ENCODE results near the gene LMAN2L.

The LMAN2L gene

DNA sequence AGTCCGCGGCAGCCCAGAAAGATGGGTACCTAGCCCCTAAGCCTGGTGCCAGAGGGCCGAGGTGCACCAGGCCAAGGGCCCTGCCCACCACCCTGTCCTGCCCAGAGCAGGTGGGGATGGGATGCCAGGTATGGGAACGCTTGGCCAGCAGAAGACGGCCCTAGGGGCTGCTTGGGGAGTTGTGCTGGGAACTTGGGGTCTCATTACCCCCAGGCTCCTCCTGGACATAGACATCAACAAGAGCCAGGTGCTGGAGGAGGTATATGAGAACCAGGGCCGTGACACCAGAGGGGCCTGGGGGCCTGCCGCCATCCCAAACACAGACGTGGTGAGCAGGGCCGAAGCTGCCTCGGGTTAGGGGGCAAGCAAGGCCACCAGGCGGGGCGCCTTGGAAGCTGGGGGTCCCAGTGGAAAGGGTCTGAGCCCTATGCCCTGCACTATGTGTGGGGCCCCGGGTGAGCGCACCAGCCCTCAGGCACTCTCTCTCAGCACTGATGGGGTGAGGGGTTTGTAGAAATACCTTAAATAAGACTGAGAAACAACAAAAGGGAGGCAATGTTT is 50.4 kb downstream of the LMAN2L start:
- no peaks in the 10 kb centered on the region for H3K9me2 ChIP-seq (replicated peaks; ENCODE audit: control insufficient read depth, low read length)
- no peaks in the 10 kb centered on the region for H3K9me3 ChIP-seq (ENCODE audit: control insufficient read depth, insufficient read depth, low read length)
- H4K20me1 ChIP-seq (ENCODE audit: control insufficient read depth, insufficient read depth, low read depth, low read length): no peaks in the 10 kb centered on the region
- no peaks in the 10 kb centered on the region for H3K79me2 ChIP-seq (ENCODE audit: control insufficient read depth, low read length)
- H3K36me3 ChIP-seq (ENCODE audit: control insufficient read depth, low read length): no peaks in the 10 kb centered on the region
- TF ChIP-seq, protein P1, sequence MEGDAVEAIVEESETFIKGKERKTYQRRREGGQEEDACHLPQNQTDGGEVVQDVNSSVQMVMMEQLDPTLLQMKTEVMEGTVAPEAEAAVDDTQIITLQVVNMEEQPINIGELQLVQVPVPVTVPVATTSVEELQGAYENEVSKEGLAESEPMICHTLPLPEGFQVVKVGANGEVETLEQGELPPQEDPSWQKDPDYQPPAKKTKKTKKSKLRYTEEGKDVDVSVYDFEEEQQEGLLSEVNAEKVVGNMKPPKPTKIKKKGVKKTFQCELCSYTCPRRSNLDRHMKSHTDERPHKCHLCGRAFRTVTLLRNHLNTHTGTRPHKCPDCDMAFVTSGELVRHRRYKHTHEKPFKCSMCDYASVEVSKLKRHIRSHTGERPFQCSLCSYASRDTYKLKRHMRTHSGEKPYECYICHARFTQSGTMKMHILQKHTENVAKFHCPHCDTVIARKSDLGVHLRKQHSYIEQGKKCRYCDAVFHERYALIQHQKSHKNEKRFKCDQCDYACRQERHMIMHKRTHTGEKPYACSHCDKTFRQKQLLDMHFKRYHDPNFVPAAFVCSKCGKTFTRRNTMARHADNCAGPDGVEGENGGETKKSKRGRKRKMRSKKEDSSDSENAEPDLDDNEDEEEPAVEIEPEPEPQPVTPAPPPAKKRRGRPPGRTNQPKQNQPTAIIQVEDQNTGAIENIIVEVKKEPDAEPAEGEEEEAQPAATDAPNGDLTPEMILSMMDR (IDR thresholded peaks at IDR 0.05; ENCODE audit: low read depth, low read length, poor library complexity, severe bottlenecking): no peak
- TF ChIP-seq EZH2phosphoT487 (IDR thresholded peaks at IDR 0.05; ENCODE audit: borderline replicate concordance, low read length): no peak
- H3K4me2 ChIP-seq (ENCODE audit: low read length): no peak overlapping the region
- no peak overlapping the region for H3K4me3 ChIP-seq (ENCODE audit: low read length)
- no peaks in the 10 kb centered on the region; the same call in 1 of the 2 replicates for H3K27me3 ChIP-seq (ENCODE audit: control insufficient read depth, low read length)
- no peak overlapping the region for H3K27ac ChIP-seq (ENCODE audit: low read depth, low read length)
- H3F3A ChIP-seq (ENCODE audit: control insufficient read depth, insufficient read depth): no peaks in the 10 kb centered on the region
- H3K4me1 ChIP-seq (ENCODE audit: control insufficient read depth, low read length): no peaks in the 10 kb centered on the region

DNA sequence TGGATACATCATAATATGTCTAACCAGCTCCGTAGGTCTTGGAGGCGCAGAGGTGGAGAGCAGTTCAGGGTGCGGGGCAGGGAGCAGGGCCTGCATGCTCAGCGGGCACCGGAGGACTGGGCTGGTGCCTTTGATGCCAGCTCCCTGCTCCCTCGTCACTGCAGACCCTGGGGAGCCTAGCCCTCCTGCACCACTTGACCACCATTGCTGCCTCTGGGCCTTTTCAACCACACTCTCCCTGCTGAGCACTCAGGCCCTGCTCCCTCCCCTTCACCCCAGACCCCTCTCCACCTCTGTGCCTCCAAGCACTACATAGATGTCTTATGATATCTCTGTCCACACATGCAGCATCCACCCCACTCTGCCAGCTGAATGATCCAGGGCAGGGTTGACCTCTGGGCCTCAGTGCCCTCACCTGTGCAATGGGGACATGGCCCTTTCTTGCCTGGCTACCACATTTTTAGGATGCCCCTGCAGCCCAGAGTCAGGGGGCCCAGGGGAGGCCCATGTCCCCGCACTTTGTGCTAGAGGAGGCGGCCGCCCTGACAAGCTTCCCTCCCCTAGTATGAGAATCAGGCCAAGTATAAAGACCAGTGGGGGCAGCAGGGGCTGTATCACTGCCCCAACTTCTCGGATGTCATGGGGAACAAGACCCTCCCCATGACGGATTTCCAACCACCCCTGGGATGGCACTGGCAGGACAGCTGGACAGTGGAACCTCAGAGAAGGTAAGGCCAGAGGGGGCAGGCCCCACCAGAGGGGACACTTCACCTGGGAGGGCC is 51.0 kb downstream of the LMAN2L start:
- TF ChIP-seq EZH2phosphoT487 (IDR thresholded peaks at IDR 0.05; ENCODE audit: borderline replicate concordance, low read length): no peak
- TF ChIP-seq, protein P1 (IDR thresholded peaks at IDR 0.05; ENCODE audit: low read depth, low read length, poor library complexity, severe bottlenecking): no peak
- Histone ChIP-seq H3F3A (ENCODE audit: control insufficient read depth, insufficient read depth) (no peaks in the 10 kb centered on the region), H4K20me1 (ENCODE audit: control insufficient read depth, insufficient read depth, low read depth, low read length) (no peaks in the 10 kb centered on the region), H3K36me3 (ENCODE audit: control insufficient read depth, low read length) (no peaks in the 10 kb centered on the region), H3K79me2 (ENCODE audit: control insufficient read depth, low read length) (no peaks in the 10 kb centered on the region), H3K27ac (ENCODE audit: low read depth, low read length) (no peak overlapping the region), H3K4me3 (ENCODE audit: low read length) (no peak overlapping the region), H3K27me3 (ENCODE audit: control insufficient read depth, low read length) (no peaks in the 10 kb centered on the region; the same call in none of the 2 replicates), H3K9me3 (ENCODE audit: control insufficient read depth, insufficient read depth, low read length) (no peaks in the 10 kb centered on the region), H3K4me1 (ENCODE audit: control insufficient read depth, low read length) (no peaks in the 10 kb centered on the region), H3K4me2 (ENCODE audit: low read length) (no peak overlapping the region), H3K9me2 (replicated peaks; ENCODE audit: control insufficient read depth, low read length) (no peaks in the 10 kb centered on the region)

DNA sequence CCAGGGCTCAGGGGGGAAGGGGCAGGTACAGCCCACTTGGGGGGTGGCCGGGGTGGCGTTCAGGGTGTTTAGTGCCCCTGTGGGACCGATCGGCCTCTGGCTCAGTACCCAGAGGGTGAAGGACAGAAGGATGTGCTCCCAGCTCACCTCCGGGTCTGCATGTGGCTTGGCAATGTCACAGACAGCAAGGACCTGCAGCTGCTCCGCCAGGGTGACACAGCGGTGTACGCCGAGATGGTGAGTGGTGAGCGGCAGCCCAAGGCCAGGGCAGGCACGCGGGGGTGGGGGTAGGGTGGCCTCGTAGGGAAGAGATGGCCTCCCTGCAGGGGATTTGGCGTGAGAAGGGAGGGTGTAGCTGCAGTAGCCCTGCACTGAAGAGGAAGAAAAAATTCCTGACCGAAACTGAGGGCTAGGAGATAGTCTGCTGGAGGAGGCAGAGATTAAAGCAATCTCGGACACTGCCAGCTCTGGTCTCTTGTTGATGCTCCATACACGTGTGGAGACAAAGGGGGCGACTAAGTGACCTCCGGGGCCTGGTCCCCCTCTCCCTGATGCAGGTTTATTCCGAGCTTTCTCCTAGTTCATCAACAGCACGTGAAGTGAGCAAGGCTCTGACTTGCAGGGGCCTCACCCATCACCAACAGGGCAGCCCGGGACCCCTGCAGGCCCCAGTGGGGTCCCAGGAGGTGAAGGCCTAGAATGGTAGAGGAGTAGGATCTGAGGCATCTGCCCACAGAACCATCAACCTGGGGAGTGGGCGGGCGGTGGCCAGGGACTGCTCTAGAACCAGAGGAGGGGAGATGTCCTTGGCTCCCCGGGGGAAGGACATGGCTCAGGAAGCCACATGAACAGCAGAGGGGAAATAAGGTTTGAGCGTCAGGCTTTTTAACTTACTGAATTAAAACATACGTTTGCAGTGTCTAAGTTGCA is 51.9 kb downstream of the LMAN2L start:
- Histone ChIP-seq H4K20me1 (ENCODE audit: control insufficient read depth, insufficient read depth, low read depth, low read length) (no peaks in the 10 kb centered on the region), H3K9me2 (replicated peaks; ENCODE audit: control insufficient read depth, low read length) (no peaks in the 10 kb centered on the region), H3K4me1 (ENCODE audit: control insufficient read depth, low read length) (no peaks in the 10 kb centered on the region), H3F3A (ENCODE audit: control insufficient read depth, insufficient read depth) (no peaks in the 10 kb centered on the region), H3K79me2 (ENCODE audit: control insufficient read depth, low read length) (no peaks in the 10 kb centered on the region), H3K4me2 (ENCODE audit: low read length) (no peak overlapping the region), H3K4me3 (ENCODE audit: low read length) (no peak overlapping the region), H3K27me3 (ENCODE audit: control insufficient read depth, low read length) (peaks cover under 1% of the 10 kb centered on the region), H3K9me3 (ENCODE audit: control insufficient read depth, insufficient read depth, low read length) (no peaks in the 10 kb centered on the region), H3K27ac (ENCODE audit: low read depth, low read length) (no peak overlapping the region), H3K36me3 (ENCODE audit: control insufficient read depth, low read length) (no peaks in the 10 kb centered on the region)
- TF ChIP-seq, protein P1 (IDR thresholded peaks at IDR 0.05; ENCODE audit: low read depth, low read length, poor library complexity, severe bottlenecking): no peak
- TF ChIP-seq EZH2phosphoT487 (IDR thresholded peaks at IDR 0.05; ENCODE audit: borderline replicate concordance, low read length): no peak

Data from DOHH2 (cell line).